NCI-H2107 treated with DMSO at 0.1 percent for 48 hours (cell line): ENCODE measurements around the gene ZNF396.
A peak's percentile ranks its signal among the peaks of the same experiment; 100 is the strongest.

ENCODE experiments used
- DNase-seq: peaks from one replicate; lab custom pipeline; 2025; ENCODE audit not compliant: unreplicated experiment; lab: John Stamatoyannopoulos, UW

ZNF396 gene

GRCh38 chr18:35386600-35387100 is 9.5 kb upstream of the ZNF396 start:
- DNase-seq = peak; percentile 86

DNA sequence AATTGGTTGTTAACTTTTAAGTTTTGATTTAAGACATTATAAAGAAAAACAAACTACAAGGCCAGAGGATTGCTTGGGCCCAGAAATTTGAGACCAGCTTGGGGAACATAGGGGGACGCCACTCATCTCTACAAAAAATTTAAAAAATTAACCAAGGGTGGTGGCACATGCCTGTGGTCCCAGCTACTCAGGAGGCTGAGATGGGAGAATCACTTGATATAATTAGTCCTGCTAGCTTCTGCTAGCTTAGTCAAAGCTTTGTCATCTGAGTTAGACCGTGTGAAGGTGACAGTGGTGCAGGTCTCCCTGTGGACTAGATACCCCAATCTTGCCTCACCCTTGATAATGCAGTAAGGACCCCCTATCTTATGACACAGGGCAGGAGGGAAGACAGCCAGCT is 6.0 kb upstream of the ZNF396 start:
- DNase-seq = no peak

DNA sequence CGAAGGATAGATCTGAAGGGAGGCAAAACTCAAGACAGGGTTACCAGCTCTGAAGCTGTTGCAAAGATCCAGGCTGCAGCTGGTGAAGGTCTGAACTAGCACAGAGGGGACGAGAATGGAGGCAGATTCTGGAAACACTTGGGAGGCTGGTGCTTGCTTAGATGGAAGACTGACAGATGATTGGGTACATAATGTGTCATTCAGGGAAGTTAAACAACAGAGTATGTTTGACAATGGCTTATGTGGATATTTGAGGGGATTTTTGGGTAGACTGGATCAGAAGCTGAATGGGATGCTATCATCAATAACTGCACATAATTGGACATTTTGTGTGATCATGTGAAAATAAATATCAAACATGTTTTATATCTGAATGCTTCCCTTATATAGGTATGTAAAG is 2.3 kb upstream of the ZNF396 start:
- no peak for DNase-seq

DNA sequence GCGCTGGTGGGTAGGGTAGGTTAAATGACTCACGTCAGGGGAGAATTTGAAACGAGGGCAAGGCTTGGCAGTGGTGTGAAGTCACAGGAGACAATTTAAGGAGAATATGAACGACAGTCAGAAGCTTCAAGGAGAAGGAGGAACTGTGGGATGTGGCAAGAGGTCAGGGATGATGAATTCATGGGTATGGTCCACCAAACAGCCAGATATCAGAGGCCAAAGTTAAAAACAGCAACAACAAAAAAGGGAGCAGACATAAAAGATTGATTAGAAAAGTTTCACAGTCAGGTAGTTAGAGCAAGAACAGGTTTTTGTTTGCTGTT is 1.4 kb upstream of the ZNF396 start:
- no peak for DNase-seq

DNA sequence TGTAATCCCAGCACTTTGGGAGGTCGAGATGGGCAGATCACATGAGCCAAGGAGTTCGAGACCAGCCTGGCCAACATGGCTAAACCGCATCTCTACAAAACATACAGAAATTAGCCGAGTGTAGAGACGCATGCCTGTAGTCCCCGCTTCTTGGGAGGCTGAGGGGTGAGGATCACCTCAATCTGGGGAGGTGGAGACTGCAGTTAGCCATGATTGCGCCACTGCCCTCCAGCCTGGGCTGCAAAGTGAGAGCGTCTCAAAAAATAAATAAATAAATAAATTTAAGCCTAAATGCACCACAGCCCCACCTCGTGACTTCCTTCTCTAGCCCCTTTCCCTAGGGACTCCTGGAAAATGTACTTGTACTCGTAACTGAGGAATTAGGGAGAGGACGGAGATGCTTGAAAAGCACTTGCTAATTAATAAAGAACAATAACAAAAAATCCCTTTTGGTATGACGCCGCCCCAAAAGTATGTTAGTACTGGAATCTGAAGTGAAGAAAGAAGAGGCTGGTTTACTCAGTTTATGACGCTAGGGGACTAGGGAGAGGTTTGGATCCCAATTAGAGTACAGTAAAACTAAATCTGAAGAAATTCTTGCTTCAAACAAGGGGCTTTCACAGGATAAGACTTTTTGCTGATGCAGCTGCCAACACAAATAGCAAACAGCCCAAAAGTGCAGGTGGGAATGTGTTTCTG is 887 bp upstream of the ZNF396 start:
- DNase-seq = no peak

DNA sequence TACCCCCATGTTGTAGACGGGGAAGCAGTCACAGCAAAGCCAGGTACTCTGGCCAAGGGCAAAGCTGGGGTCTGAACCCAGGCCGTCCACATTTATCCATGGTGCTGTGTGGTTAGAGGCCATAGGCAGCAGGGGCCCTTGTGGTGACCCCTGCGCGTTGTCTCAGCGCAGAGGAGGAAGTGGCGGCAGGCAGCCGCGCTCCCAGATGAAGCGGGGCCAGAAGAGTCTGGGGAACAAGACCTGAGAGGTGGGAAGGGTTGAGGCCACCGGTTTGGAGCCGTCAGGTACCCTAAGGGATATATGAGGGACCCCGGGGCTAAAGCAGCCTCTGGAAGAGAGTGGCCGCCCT is 770 bp downstream of the ZNF396 start:
- DNase-seq = no peak

DNA sequence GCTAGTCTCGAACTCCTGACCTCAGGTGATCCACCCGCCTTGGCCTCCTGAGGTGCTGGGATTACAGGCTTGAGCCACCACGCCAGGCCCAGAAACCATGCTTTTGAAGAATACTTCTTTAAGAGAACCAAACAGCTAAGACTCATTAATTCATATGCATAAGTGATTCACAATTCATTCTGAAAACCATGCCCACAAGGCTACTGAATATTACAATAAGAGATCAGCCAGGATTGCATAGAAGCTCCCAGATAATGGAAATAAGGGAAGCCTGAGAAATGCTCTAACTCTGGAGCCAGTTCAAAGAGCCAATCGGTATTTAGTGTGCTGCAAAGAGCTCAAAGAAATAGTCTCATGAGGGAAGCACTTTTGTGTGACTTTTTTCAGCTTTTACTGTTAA is 2.4 kb downstream of the ZNF396 start:
- no peak for DNase-seq

- DNase-seq = no peak
These were observed 5.5 kb downstream of the ZNF396 start for GRCh38 chr18:35371412-35372195.

DNA sequence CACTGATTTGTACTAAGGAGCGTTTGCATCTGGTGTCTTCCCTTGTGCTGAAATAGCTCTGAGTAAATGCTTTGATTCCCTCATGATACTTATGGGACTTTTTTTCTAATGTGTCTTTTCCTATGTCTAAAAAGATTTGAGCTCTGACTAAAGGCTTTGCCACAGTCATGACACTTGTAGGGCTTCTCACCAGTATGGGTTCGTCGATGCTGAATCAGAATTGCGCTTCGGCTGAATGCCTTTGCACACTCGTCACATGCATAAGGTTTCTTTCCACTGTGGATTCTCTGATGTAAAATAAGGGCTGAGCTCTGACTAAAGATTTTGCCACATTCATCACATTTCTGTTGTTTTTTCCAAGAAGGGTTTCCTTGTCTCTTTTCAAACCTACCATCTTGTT is 8.0 kb downstream of the ZNF396 start:
- no peak for DNase-seq

GRCh38 chr18:35368595-35368994 is 8.5 kb downstream of the ZNF396 start:
- no peak for DNase-seq

DNA sequence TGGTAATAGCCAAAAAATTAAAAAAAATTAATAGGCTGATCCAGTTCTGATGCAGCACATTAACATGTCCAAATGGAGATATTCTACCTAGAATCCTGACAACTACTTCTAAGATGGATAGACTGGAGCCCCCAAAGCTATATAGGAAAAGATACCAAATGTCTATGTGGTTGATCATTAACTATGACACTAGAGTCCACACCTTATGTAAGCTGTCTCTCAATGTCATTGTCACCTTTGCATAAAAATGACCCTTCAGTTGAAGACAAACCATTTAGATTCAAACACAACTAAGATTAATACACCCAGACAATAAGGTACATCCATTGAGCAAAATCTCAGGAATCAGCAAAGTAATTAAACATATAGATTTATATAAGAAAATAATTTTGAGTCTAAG is 14.6 kb downstream of the ZNF396 start:
- DNase-seq = no peak

- DNase-seq = no peak
These were observed 15.4 kb downstream of the ZNF396 start for GRCh38 chr18:35361570-35362321.

DNA sequence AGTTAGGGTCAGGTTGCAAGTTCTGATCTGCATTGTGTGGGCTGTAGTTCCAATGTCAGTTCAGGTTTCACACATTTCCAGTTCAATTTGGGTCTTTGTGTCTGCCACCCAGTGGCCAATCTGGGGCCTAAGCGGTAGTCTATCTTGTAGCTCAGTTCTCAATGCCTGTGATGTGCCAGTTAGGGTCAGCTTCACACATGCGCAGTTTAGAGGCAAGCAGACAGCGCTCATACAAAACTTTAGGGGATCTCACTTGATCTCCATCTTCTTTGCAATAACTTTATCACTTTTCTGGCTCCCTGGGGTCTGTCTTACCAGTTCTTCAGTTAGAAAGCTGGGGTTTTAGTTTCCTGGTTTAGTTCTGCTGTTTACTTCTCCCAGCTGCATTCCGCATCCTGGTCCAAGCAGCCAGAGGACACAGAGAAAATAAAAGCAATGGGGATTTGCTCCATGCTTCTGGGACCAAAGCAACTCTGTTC is 22.0 kb downstream of the ZNF396 start:
- DNase-seq = peak; percentile 97

- DNase-seq = no peak
These were observed 24.4 kb downstream of the ZNF396 start for GRCh38 chr18:35352778-35353177.

DNA sequence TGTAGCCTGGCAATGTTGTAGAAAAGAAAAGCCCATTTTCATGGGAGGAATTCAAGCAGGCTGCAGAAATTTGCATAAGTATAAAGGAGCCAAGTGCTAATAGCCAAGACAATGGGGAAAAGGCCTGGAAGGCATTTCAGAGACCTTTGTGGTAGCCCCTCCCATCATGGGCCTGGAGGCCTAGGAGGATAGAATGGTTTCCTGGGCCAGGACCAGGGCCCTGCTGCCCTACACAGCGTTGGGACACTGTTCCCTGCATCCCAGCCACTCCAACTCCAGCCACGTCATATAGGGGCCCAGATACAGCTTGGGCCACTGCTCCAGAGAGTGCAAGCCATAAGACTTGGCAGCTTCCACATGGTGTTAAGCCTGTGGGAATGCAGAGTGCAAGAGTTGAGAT is 24.9 kb downstream of the ZNF396 start:
- DNase-seq = no peak

DNA sequence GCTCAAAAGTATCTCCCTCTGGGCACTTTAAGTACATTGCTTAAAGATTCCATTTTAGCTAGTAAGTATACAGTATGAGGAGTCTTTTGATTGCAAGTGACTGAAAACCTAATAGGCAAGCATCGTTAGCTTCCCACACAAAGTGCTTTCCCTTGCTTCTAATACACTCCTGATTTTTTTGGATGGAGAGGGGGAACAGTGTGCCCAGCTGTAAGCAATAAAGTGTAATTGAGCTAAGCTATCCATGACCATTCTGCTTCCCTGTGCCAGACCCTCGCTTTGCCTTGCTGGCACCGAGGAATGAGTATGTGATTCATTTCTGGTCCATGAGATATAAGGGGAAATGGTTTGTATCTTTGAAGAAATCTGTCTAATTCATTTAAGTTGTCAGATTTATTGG is 29.1 kb downstream of the ZNF396 start:
- DNase-seq = no peak

DNA sequence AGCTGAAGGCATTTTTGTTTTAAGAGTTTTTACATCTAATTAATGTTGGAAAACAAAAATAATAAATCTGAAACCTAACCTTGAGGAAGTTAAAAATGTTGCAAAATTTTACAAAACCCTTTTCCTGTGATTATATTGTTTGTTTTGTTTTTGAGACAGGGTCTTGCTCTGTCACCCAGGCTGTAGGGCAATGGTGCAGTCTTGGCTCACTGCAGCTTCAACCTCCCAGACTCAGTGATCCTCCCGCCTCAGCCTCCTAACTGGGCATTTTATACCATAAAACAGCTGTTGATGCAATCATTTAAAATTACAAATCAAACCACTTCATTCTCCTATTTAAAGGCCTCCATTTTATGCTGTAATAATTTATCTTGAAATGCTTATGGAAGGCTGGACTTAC is 31.2 kb downstream of the ZNF396 start:
- DNase-seq = no peak

DNA sequence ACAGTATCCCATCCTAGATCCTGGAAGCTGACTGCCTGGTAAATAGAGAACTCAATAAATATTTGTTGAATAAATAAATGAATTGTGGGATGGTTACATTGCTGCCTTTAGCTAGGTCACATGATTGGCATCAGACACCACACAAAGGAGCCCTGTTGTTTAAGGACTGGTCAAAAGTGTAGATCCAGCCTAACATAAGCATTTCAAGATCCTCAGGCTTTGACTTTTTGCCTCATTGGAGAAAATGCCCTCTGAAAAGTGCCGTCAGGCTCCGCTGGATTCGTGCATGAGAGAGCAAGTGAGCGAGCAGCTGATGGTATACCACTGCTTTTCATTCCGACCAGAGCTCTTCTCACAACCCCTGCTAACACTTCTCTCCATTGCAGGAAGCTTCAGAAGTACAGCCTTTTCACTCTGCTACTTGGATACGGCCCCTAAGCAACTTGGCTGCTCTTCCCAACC is 31.6 kb downstream of the ZNF396 start:
- DNase-seq = peak; percentile 28

- no peak for DNase-seq
These were observed 32.2 kb downstream of the ZNF396 start for GRCh38 chr18:35344736-35345459.

DNA sequence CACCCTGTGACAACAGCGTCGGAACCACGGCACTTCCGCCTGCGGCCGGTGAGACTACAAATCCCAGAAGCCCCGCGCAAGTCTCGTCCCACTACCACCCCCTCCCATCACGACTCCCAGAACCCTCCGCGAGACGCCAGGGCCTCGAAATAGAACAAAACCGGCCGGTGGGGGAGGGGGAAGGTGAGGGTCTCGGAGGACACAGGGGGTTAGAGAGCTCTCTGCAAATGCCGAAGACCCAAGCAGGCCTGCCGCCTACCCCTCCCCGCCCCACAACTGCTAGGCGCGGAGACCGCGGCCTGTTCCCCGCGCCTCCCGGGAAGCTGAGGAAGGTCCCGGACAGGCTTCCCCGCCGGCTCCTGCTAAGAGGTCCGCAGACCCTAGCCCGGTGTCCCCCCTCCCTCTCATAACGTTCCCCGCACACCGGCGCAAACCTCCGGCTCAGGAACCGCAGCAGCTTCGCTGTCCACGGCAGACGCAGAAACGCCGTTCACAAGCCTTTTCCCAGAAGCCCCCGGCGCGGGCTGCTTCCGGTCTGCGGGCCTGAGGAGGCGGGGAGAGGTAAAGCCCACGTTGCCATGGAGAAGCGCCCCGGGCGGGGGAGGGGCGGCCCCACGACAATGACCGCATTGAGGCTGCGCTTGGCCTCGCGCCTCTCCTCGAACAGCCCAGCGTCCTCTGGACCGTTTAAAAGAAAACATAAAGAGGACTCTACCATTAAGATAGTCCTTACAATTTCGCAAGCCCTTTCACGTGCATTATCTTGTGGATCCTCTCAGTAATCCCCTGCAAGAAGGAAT is 33.0 kb downstream of the ZNF396 start, which contains the start of gene ZNF24:
Gene ZNF24 (minus strand): TSS at position 485 of the 800 bp plus-strand sequence. CDS start 3,770 bp downstream, outside the sequence.
- peak; percentile 90 for DNase-seq
